Measurements from ENCODE around the gene PLCL1. TPM values are rescaled to one million over a fixed set of nuclear protein-coding genes. Genes with fewer than 3 reads are reported as not detected.
A peak's percentile ranks its signal among the peaks of the same experiment; 100 is the strongest.

Gene PLCL1
- total and polyA plus RNA-seq, 12 donors, result 1.6 to 24.0 (median 4.9) TPM

DNA sequence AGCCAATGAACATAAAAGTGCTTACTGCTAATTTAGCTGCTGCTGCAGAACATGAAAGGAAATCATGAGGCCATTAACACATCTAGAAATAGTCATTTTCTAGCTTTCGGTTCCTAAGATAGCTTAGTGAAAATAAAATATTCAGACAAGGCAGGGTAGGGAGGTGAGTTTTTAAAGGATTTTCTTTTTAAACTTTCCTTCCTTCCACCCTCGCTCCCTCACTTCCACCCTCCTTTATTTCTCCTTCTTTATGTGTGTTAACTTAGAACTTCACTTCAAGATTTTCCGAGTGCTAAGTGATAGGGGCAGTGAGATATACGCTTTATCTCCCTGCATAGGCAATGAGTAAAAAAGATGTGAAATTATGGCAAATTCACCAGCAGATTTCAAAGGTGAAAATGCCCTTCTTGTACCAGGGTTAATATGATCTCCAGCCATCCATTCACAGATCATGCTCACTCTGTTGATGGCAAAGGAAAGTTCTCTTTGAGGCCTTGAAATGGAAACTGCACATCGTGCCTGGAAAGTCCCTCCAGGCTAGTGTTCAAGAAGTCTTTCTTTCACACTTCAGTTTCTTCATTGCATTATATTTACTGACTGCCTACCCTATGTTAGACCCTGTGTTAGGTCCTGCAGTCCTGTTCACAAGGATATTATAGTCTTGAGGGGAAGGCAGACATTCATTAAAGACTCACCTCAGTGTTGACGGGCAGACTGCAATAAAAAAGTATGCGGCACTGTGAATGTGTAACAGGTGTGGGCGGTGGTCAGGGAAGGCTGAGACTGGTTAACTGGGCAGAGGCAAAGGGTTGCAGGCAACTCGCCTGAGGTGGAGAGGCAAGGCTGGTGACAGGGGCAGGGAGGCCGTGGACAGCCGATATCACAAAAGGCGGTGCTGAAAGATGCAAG lies 200.8 kb downstream of the PLCL1 start:
- WGBS, 4 donors, result 82 to 84% (median 84%) methylated on average over 12 of the region's 12 CpGs
- Histone ChIP-seq H3K4me3 (peak overlapping the region in 1 of 4 donors; percentile 2), H3K9me3 (replicated peaks in 1 of 3) (no peaks in the 10 kb centered on the region), H3K27ac (no peak overlapping the region), H3K4me1 (replicated peaks in 1 of 2) (peaks cover 0 to 13% of the 10 kb centered on the region in 2 donors), H3K27me3 (no peaks in the 10 kb centered on the region), H3K36me3 (replicated peaks in 1 of 2) (no peaks in the 10 kb centered on the region)
- TF ChIP-seq, protein P1, sequence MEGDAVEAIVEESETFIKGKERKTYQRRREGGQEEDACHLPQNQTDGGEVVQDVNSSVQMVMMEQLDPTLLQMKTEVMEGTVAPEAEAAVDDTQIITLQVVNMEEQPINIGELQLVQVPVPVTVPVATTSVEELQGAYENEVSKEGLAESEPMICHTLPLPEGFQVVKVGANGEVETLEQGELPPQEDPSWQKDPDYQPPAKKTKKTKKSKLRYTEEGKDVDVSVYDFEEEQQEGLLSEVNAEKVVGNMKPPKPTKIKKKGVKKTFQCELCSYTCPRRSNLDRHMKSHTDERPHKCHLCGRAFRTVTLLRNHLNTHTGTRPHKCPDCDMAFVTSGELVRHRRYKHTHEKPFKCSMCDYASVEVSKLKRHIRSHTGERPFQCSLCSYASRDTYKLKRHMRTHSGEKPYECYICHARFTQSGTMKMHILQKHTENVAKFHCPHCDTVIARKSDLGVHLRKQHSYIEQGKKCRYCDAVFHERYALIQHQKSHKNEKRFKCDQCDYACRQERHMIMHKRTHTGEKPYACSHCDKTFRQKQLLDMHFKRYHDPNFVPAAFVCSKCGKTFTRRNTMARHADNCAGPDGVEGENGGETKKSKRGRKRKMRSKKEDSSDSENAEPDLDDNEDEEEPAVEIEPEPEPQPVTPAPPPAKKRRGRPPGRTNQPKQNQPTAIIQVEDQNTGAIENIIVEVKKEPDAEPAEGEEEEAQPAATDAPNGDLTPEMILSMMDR (IDR thresholded peaks at IDR 0.05), result no peak
- TF ChIP-seq POLR2A (IDR thresholded peaks at IDR 0.05), result no peak
- no peak for DNase-seq
- intact Hi-C loops (cut with DNase I), result no loop called here

DNA sequence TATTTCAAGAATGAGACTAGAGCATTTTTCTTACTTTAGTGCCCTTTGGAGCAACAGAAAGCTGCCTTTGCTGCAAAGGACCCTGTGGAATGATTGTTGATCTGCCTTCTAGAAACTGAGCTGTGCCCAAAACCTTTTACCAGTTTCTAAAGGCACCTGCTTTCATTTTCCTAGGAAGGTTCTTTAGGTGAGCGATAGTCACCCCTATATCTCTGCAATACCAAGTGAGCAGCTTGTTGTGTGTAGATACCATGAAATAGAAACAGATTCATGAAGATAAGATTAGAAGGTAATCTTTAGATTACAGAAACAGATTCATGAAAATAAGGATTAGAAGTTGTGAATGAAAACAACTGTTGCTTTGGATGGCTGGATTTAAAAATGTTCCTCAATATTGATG lies 202.3 kb downstream of the PLCL1 start:
- Histone ChIP-seq H3K4me3 (no peak overlapping the region), H3K4me1 (replicated peaks in 1 of 2) (peaks cover 0 to 13% of the 10 kb centered on the region in 2 donors), H3K27me3 (no peaks in the 10 kb centered on the region), H3K36me3 (replicated peaks in 1 of 2) (no peaks in the 10 kb centered on the region), H3K27ac (no peak overlapping the region), H3K9me3 (replicated peaks in 1 of 3) (no peaks in the 10 kb centered on the region)
- no peak for DNase-seq
- WGBS, 4 donors, result 86 to 100% (median 88%) methylated on average over 1 of the region's 1 CpG
- TF ChIP-seq, protein P1 (IDR thresholded peaks at IDR 0.05), result no peak
- no peak for TF ChIP-seq POLR2A (IDR thresholded peaks at IDR 0.05)
- intact Hi-C loops (cut with DNase I), result no loop called here

DNA sequence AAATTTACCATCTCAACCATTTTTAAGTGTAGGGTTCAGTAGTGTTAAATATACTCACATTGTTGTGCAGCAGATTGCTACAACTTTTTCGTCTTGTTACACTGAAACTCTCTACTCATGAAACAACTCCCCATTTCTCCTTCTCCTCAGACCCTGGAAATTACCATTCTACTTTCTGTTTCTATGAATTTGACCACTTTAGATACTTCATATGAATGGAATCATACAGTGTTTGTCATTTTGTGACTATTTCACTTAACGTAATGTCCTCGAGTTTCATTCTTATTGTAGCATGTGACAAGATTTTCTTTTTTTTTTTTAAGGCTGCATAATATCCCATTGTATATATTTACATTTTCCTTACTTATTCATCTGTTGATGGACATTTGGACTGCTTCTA lies 203.8 kb downstream of the PLCL1 start:
- Histone ChIP-seq H3K4me3 (no peak overlapping the region), H3K27me3 (no peaks in the 10 kb centered on the region), H3K9me3 (replicated peaks in 1 of 3) (no peaks in the 10 kb centered on the region), H3K4me1 (replicated peaks in 1 of 2) (peaks cover 0 to 13% of the 10 kb centered on the region in 2 donors), H3K27ac (no peak overlapping the region), H3K36me3 (replicated peaks in 1 of 2) (no peaks in the 10 kb centered on the region)
- no peak for DNase-seq
- TF ChIP-seq POLR2A (IDR thresholded peaks at IDR 0.05), result no peak
- TF ChIP-seq, protein P1 (IDR thresholded peaks at IDR 0.05), result no peak
- 63 to 92% (median 86%) methylated on average over 3 of the region's 3 CpGs for whole genome bisulfite sequencing, 4 donors
- intact Hi-C loops (cut with DNase I), result no loop called here

DNA sequence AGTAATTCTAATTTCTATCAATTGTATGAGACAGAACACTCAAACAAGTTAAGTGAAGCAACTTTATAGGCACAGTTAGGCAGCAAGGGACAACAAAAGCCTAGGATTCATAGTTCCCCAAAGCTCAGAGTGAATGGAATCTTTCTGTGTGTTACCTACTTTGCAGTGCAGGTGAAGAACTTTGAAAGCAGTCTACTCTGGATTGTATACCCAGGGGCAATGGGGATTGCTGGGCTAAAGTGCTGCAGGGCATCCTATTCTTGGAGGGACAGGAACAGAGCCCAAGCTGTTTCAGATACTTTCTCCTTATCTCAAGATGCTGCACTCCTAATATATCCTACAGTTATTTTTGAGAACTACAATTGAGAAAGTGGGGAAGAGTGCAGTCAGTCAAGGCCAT lies 207.6 kb downstream of the PLCL1 start:
- no peak for TF ChIP-seq POLR2A (IDR thresholded peaks at IDR 0.05)
- TF ChIP-seq, protein P1 (IDR thresholded peaks at IDR 0.05), result no peak
- Histone ChIP-seq H3K4me3 (no peak overlapping the region), H3K27ac (no peak overlapping the region), H3K9me3 (replicated peaks in 1 of 3) (no peaks in the 10 kb centered on the region), H3K36me3 (replicated peaks in 1 of 2) (no peaks in the 10 kb centered on the region), H3K27me3 (no peaks in the 10 kb centered on the region), H3K4me1 (replicated peaks in 1 of 2) (no peaks in the 10 kb centered on the region)
- intact Hi-C loops (cut with DNase I), result no loop called here
- no peak for DNase-seq

All from adrenal gland (tissue), 12 donors.